ENCODE measurements around the gene TMEM205.
"Not testable (repeated sequence)": the region's sequence is repeated elsewhere in the genome, so short reads cannot be mapped to it uniquely, and the experiment has no call there.

Gene TMEM205

DNA sequence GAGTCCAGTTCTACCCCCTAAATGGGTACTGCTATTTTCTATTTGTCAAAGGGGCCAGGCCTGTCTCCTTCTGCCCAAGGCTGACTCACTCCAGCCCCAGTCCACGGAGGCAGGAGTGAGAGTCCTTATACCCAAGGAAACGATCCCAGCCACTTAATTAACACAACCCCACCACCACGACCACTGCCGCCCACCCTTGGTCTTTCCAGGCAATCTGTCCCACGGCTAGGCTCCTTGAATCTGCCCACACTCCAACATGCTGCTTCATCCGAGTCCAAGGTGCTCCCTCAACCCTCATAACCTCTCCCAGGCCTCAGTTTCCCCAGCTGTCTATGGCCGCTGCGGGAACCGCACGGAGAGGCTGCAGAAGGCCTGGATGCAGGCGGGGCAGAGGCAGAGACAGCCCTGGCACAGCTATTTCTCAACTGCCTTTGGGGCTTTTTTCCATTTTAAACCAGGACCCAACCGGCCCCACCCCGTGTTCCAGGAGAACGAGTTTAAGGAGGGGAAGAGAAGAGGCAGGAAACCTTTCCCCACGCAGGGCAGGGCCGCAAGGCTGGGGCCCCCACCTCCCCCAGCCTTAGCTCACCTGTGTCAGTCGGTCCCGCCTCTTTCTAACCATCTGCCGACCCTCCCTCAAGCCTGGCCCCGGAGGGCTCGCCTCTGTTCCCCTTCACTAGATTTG, 7.4 kb downstream of the TMEM205 start:
- DNase-seq = no peak

DNA sequence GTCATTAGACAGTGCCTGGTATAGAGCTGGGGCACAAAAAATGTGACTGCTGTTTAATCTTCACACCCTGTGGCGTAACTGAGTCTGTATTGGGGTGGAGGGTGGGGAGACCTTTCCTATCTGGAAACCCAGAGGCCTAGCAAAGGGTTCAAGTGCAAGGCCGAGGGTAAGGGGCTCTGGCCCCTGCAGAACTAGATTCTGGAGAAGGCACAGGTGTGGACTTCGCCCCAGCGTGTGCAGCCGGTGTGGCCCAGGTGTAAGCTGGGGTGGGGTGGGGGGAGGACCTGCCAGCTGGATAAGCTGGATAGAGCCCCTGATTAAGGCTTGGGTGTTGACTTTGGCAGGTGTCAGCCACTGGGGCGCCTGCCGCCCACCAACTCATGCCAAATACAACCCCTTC, 7.9 kb downstream of the TMEM205 start:
- no peak for DNase-seq

DNA sequence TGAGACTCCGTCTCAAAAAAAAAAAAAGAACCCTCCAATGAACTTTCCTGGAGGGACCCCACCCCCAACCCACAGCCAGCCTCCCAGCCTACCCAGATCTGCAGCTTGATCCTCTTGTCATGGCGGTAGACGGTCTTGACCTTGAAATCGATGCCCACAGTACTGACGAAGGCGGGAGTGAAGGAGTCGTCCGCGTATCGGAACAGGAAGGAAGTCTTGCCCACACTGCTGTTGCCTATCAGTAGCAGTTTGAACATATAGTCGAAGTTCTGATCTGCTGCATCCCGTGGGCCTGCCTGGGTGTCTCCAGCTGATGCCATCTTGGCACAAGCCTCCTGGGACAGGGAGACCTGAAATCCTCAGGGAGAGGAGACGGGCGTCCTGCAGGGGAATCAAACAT, 9.0 kb downstream of the TMEM205 start:
- DNase-seq = no peak

DNA sequence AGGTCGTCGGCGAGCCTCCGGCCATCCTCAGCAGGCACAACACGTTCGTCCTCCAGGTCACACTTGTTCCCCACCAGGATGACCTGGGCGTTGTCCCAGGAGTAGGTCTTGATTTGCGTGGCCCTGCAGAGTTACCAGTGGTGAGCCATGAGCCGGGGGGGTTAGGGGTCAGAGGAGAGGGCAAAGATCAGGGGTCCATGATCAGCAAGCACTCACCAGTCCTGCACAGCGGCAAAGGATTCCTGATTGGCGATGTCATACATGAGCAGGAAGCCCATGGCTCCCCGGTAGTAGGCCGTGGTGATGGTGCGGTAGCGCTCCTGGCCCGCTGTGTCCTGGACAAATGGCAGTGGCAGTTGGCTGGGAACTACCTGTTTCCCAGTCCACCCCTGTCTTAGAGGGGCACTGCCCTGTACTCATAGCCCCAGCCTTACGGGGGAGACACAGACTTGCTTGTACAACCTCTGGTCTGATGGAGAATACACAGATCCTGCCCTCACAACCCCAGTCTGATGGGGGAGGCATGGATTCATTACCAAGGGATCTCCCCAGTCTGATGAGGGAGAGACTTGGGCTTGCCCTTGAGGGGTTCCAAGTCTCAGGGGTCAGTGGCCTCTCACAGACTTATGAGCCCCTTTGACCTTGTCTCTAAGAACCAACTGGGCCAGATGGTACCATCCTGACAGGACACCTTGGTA, 10.5 kb downstream of the TMEM205 start:
- no peak for DNase-seq

DNA sequence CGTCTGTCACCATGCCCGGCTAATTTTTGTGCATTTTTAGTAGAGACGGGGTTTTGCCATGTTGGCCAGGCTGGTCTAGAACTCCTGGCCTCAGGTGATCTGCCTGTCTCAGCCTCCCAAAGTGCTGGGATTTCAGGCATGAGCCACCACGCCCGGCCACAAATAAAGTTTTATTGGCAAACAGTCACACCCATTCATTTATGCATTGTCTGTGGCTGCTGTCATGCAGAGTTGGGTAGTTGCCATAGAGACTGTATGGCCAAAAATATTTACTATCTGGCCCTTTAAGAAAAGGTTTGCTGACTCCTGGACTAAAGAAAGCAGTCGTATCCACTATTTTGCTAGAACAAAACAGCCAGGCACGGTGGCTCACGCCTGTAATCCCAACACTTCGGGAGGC, 12.2 kb downstream of the TMEM205 start:
- not testable (repeated sequence) for DNase-seq

DNA sequence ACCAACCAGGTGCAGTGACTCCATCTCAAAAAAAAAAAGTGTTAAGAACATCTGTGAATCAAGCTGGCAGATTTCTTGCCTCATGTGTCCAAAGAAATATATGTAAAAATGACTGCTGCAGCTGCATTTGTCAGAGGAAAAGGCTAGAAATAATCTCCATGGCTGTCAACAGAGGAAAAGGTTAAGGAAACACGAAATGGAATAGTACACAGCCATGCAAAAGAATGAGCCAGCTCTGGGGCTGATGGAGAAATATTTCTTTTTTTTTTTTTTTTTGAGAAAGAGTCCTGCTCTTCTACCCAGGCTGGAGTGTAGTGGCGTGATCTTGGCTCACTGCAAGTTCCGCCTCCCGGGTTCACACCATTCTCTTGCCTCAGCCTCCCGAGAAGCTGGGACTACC, 13.2 kb downstream of the TMEM205 start:
- DNase-seq = no peak

DNA sequence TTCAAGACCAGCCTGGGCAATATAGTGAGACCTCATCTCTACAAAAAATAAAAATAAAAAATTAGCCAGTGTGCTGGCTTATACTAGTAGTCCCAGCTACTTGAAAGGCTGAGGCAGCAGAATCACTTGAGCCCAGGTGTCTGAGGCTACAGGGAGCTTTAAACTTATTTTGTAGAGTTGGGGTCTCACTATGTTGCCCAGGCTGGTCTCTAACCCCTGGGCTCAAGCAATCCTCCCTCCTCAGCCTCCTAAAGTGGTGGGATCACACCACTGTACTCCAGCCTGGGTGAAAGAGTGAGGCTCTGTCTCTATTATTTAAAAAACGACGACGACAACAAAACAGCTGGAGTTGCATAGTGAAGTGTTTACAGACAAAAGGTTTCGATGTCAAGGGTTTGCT, 14.6 kb downstream of the TMEM205 start:
- no peak for DNase-seq

DNA sequence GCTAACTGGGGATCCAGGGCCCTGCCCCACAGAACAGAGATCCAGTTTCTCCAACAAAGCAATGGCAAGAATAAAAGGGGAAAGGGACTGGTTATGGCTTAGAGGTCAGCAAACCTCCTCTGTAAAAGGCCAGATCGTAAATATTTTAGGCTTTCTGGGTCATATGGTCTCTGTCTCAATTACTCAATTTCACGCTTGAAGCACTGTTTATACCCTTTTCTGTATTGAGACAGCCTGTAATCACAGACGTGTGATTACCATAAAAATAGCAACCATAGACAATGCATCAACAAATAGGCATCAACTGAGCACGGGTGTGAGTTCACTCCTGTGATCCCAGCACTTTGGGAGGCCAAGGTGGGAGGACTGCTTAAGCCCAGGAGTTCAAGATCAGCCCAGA, 15.9 kb downstream of the TMEM205 start:
- DNase-seq = no peak

DNA sequence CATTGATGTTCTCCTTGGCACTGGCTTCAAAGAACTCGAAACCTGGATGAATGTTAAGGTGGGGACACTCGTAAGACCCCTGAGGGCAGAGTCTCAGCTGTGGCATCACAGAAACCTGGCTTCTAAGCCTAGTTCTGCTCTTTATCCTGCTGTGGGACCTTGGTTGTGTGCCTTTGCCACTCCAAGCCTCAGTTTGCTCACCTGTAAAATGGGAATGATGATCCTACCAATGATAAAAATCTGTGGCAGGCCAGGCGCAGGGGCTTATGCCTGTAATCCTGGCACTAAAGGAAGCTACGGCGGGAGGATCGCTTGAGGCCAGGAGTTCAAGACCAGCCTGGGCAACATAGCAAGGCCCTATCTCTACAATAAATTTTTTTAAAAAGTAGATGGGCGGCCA, 20.5 kb downstream of the TMEM205 start:
- no peak for DNase-seq

DNA sequence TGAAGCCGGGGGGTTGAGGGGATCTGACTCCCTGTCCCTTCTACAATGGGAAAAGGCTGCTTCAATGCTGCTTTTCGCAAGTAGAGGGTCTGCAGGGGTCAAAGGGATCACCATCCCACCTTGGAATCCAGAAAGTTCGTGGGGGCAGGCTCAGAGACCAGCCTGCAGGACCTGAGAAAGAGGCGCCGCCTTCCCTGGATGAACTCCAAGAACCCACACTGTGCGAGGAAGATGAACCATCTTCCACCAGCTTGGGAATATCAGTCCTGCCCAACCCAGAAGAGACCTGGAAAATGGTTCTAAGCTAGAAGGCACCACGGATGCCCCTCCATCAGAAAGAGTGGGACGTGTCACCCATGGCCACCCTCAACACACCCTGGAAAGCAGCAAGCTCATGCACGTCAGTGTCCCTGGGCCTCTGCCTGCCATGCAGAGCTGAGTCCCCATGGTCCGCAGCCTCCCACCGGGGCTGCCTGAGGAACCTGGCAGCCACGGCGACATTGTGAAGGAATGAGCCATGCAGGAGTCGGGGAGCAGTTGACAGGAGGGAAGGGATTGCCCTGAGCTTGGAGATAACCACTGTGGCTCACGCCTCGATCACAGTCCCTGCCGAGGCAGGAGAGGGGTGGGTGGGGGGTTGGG, 21.2 kb downstream of the TMEM205 start:
- DNase-seq = no peak

DNA sequence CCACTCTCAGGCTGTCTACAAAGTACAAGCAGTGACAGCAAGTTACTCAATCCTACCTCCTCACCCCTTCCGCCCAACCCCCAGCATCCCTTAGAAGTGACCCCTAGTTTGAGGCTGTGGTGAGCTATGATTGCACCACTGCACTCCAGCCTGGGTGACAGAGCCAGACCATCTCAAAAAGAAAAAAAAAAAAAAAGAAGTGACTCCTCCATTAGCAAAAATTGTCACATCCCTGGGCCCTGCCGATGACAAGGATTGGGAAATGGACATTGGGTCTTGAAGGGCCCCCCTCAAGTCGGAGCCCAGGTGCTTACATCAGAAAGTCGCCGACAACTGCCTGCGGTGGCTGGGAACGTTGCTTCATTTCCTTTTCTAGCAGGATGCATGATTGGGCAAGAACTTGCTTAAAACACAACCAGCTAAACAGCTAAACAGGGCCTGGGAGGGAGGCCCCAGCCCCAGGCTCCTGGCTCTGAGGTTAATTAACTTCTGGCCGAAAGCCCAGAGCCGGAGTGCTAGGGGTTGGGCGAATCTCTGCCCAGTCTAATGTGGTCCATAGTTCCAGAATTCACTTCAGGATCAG, 21.9 kb downstream of the TMEM205 start:
- peak; percentile 28 to 35 for DNase-seq

DNA sequence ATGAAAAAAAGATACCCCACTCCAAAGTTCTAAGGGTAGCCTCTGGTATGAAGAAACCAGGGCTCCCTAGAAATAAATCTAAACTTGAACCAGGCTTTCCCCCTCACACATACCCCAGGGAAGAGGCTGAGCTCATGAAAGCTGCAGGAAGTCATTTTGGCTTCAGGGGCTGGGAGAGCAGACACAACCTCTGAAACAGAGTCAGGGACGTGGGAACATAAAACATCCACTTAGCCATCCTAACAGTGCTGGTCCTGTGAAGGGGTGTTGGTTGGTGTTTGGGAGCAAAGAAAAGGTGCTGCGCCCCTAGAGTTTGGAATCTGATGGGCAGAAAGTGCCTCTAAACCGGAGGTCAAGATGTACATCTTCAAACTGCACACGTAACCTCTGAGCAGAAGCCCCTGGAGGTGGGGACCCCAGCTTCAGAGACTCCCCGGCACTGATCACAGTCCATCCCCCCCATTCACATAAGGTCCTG, 22.4 kb downstream of the TMEM205 start:
- DNase-seq = no peak

DNA sequence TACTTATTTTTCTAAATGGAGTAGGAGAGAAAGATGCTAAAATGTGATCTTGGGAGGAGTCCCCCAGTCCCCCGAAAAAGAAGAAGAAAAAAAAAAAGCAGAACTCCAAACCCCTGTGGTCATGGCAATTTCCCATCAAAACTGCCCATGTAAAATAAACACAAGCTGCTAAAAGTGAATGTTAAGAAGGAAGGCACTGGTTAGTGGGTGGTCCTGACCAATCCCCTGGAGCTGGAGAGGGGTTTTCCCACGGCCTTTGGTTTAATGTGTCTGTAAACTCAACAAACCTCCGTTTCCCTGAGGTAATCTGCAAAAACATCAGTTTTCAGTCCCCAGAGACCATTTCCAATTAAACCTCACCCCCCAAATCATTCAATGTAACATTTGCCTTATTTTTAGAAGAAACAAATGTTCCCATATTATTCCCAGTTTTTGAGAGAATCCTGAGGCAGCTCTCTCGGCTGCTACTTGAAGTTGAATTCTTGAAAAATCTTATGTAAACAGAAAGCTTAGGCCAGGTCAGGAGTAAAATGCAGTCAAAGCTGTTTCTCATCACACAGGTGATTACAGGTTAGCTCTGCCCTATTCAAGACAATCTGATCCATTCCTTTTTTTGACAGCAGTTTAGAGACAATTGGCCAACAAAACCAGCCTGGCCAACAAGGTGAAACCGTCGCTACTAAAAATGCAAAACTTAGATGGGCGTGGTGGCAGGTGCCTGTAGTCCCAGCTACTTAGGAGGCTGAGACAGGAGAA, 23.6 kb downstream of the TMEM205 start:
- no peak for DNase-seq

DNA sequence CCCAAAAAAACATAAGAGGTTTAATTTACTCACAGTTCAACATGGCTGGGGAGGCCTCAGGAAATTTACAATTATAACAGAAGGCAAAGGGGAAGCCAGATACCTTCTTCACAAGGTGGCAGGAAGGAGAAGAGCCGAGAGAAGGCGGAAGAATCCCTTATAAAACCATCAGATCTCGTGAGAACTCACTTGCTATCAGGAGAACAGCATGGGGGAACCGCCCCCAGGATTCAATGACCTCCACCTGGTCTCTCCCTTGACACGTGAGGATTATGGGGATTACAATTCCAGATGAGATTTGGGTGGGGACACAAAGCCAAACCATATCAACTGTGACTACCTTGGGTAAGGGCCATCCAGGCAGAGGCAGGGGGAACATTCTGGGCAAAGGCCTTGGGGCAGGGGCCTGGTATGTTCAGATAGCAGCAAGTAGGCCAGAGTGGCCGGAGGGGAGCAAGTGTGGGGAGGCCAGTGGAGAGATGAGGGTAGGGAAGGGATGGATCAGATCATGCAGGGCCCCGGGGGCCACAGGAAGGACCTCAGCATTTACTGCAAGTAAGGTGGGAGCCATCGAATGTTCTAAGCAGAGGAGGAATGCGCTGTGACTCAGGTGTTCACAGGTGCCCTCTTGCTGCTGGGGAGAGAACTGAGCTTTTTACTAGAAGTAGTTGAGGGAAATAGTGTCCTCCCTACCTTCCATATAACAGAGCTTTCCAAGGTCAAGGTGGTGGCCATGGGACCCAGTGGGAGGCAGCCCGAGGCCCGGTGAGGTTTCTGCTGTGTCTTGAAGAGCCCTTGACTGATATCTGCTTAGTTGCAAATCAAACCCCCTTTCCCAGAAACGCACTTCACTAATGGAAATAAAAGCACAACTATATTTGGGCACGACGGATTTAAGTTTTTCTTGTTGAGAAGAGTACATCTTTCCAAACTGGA, 24.6 kb downstream of the TMEM205 start:
- no peak for DNase-seq

DNA sequence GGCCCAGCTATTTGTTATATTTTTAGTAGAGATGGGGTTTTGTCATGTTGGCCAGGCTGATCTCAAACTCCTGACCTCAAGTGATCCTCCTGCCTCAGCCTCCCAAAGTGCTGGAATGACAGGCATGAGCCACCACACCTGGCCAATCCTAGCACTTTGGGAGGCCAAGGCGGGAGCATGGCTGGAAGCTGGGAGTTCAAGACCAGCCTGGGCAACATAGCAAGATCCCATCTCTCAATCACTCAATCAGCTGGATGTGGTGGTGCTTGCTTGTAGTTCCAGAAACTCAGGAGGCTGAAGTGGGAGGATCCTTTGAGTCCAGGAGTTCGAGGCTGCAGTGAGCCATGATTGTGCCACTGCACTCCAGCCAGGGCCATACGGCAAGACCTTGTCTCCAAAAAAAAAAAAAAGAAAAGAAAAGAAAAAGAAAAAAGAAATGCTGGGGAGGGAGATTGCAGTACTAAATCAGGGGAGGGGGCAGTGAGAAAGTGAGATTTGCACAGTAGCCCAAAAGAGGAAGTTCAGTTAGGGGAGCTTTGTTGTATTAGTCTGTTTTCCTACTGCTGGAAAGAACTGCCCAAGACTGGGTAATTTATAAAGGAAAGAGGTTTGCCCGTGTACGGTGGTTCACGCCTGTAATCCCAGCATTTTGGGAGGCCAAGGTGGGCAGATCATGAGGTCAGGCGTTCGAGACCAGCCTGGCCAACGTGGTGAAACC, 25.6 kb downstream of the TMEM205 start:
- DNase-seq = not testable (repeated sequence)

DNA sequence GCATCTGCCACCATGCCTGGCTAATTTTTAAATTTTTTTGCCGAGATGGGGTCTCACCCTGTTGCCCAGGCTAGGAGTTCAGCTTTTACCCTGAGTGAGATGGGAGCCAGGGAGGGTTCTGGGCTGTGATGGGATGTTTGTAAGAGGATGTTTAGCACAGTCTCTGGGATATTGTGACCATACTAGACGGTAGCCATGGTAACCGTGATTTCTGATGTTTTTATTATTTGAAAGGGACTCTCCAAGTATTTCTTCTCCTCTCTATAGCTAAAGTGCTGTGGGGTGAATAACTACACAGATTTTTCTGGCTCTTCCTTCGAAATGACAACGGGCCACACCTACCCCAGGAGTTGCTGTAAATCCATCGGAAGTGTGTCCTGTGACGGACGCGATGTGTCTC, 39.7 kb downstream of the TMEM205 start:
- DNase-seq = no peak

DNA sequence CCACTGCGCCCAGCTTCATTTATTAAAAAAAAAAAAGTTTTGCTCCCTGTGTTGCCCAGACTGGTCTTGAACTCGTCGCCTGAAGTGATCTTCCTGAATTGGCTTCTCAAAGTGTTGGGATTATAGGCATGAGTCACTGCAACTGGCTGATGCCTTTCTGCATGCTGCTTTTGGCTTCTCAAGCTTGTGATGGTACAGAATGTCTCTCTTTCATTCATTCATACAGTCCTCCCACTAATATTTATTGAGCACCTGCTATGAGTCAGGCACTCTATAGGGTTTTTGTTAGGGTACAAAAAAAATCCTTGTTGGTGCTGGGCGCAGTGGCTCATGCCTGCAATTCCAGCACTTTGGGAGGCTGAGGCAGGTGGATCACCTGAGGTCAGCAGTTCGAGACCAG, 41.1 kb downstream of the TMEM205 start:
- no peak for DNase-seq

DNA sequence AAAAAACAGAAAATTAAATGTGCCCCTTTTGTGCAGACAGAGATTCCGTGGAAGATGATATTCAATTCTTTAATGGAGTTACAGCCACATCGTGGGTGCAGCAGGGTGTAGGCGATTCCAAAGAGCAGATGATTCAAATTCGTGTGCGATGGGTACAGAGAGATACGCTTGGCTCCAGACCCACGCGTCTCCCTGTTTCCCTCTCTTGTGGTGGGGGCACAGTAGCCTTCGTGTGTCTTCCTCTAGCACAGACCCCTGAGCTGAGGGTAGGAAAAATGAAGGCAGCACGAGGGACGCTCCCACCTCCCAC, 45.3 kb downstream of the TMEM205 start:
- DNase-seq = no peak

DNA sequence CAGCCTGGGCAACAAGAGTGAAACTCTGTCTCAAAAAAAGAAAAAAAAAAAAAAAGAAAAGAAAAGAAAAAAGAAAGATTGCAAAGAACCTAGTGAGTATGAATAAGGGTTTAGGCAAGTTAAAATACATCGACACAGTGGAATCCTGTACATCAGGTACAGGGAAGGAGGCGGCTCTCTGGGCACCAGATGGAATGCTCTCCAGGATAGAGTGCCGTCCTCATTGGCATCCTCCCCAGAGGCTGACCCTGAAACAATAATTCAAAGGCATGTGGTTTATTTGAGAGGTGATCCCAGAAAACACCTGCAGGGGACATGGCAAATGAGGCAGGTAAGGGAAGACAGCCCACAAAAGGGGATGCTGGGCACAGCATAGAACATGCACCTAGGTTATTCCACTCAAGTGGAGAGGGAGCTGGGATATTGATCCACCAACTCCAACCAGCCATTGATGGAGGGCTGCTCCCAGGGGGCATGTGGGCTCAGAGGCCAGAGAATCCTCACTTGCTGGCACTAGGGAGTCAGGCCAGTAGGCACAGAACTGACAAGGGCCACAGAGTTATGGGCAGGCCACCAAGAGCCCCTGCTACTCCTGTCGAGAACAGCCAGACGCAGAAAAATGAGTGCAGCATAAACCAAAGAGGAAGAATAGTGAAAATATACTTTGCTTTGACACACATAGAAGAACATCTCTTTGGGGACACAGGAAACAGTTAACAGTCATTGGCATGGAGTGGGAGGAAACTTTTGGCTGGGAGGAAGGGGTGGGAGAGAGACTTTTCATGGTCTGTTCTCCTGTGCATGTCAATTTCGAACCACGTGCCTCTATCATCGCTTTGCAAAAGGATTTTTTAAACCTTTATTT, 45.9 kb downstream of the TMEM205 start:
- DNase-seq = no peak

DNA sequence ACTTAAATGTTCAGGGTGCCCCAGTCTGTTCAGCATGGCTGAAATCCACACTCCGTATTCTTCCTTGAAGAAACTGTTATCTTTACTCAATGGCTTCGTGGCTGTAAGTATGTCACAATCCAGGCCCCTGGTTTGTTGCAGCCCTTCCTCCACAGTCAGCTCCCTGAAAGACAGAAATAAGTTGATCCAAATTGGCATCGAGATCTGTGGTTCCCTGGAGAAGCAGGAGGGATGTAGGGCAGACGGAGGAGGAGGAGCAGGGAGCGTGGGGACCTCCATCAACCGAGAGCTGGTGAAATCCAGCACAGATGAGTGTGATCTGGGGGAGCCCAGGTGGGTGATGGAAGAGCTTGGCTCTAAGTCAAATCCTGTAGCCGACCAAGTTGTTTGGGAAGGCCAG, 49.8 kb downstream of the TMEM205 start:
- DNase-seq = no peak
